ENCODE results near the gene CLEC9A. TPM values are rescaled to one million over a fixed set of nuclear protein-coding genes. Genes with fewer than 3 reads are reported as not detected.

The CLEC9A gene
- total RNA-seq, 1 donor from 2014 or later = not detected

DNA sequence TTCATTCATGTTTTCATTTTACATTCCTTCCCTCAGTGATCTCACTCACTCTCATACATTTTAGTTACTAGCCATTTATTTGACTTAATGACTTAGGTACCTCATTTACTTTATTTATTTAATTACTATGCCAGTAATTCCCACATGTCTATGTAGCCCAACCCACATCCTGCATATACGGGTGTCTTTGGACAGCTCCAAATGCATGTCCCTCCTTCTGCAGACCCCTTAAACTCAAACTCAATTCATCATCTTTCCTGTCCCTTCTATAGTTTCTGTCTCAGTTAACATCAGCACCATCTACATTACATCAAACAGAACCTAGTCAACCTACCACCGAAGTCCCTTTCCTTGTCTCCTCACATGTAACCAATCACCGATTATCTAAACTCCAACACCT lies 65.5 kb downstream of the CLEC9A start:
- ATAC-seq (no peak), DNase-seq (ENCODE audit: missing footprints) (no peak)
- intact Hi-C loops (cut with DNase I) = loop anchor here (2.0 kb wide), 1 partner anchor 27 kb away; no protein-coding TSS in a partner anchor

DNA sequence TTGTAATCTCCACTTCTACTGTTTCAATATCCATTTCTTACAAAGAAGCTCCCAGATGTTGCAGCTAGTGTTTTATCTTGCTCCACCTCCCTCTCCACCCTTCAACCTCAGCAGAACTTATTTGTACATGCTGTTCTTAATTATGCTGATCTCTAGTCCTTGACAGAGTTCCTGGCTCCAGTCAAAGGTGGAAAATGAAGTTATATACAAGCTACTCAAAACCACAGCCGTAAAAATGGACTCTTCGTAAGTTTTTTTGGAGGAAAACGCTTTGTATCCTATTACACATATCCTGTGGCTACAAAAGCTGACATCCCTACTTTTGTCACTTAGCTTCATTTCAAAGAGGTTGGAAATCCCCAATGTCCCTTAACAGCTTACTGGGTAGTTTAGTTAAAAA lies 67.0 kb downstream of the CLEC9A start:
- DNase-seq (ENCODE audit: missing footprints) (no peak), ATAC-seq (no peak)
- intact Hi-C loops (cut with DNase I) = loop anchor here (2.0 kb wide), 1 partner anchor 29 kb away; no protein-coding TSS in a partner anchor

DNA sequence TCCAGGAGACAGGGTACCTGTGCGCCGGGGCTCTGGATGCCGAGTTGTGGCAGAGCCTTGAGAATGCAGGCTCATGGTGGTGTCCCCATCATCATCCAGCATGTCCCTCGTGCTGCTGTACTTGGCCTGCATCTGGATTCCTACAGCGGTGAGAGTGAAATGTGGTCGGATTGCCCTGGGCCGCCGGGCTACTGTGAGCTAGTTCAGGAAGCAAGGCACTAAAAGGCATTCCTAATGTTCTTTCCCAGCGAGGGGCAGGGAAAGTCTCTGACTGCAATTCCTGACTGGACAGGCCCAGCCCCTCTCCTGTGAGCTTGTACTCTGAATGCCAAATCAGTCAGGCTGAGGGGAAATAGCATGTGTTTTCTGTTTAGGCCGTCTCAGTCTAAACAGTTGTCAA lies 68.3 kb downstream of the CLEC9A start, which contains the start of gene CLEC1A:
CLEC1A (minus strand) TSS at position 195 of the 400 bp plus-strand sequence; CDS start at position 132, 63 bp downstream.
- DNase-seq (ENCODE audit: missing footprints) = peak; percentile 61
- peak; percentile 27 for ATAC-seq
- intact Hi-C loops (cut with DNase I) = no loop called here

DNA sequence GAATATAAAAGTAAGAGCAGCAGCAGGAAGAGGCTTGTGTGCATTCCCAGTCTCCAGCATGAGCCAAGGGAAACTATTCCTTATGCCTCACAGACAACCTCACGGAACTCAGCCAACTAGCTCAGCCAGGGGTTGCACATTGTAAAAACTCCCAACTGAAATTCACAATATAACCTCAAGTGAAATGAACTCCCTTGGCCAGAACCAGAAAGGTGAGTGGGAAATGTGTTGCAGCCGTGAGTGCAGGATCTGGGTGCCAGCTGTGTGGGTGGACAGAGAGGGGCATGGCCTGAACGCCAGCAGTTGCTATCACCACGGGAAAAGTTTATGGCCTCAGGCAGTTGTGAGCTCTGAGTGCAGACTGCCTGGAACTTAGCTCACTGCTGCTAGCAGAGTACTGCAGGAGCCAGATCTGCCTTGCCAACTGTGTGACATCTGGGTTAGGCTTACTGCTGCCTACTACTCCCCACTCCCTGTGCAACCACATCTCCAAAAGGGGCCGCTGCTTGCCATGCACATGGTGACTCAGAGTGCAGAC lies 70.6 kb downstream of the CLEC9A start:
- no peak for DNase-seq (ENCODE audit: missing footprints)
- intact Hi-C loops (cut with DNase I) = no loop called here
- ATAC-seq = peak; percentile 74

DNA sequence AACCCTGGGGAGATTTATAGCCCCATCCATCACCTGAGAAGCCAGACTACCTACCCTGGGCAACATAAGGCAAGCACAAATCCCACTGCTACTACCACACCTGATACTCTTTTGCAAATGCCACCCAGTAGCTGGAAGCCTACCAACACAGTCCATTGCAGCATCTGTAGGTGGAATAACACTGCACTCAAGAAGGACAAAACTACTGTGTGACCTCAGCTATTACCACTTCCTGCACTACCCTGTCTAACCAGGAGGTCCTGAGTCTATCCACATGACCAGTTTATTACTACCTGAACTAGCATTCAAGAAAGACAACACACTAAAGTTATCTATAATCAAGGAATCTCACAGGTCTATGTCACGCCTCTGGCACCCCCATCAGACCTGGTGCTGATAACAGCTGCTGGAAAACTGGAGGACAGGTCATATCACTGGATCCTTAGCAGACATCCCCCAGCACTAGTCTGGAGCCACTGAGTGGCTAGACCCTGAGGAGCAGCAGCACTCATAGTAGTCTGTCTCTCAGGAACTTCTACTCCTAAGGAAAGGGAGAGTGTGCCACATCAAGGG lies 71.3 kb downstream of the CLEC9A start:
- DNase-seq (ENCODE audit: missing footprints) (no peak), ATAC-seq (no peak)
- intact Hi-C loops (cut with DNase I) = no loop called here

DNA sequence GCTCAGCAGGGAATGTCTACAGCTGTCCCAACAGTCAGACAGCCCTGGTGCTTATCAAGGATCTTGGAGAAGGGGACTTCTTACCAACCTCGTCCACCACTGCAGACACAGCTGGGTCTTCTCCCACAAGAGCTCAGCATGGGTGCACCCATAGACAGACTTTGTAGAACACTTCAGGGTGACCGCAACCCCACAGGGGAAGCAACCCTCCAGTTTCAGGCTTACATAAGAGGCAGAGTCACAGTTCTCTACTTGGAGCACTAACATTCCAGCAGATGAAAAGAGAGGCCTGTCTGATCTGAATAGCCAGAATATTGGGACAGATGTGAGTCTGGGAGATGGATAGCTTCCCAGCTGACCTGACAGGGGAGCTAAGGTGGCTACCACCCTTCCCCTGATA lies 71.8 kb downstream of the CLEC9A start:
- ATAC-seq (peak; percentile 44), DNase-seq (ENCODE audit: missing footprints) (no peak)
- intact Hi-C loops (cut with DNase I) = no loop called here

DNA sequence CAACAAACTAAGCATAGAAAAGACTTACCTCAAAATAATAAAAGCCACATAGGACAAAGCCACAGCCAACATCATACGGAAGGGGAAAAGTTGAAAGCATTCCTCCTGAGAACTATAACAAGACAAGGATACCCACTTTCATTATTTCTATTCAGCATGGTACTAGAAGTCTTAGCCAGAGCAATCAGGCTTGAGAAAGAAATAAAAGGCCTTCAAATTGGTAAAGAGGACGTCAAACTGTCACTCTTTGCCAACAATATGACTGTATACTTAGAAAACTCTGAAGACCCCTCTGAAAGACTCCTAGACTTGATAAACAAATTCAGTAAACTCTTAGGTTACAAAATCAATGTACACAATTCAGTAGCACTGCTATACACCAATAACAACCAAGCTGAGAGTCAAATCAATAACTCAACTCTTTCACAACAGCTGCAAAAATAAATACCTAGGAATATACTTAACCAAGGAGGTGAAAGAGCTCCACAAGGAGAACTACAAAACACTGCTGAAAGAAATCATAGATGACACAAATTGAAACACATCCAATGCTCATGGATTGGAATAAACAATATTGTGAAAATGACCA lies 79.9 kb downstream of the CLEC9A start:
- no peak for DNase-seq (ENCODE audit: missing footprints)
- intact Hi-C loops (cut with DNase I) = no loop called here
- no peak for ATAC-seq

DNA sequence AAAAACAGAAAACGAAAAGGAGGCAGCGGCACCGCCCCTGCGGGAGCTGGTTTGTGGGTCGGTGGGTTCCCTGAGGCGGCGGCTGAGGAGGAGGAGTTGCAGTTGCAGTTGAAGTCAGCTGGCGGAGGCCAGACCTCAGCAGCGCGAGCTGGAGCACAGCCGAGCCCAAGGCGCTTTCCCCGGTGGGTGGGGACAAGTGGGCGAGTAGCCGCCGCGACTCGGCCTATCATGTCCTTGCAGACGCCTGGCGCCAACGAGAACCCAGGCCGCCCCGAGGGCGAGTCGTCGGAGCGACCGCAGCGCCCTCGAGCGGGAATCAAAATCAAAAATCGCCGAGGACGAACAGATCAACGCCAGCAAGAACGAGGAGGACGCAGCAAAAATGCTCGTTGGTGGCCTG lies 81.0 kb downstream of the CLEC9A start:
- ATAC-seq (no peak), DNase-seq (ENCODE audit: missing footprints) (no peak)
- intact Hi-C loops (cut with DNase I) = no loop called here

DNA sequence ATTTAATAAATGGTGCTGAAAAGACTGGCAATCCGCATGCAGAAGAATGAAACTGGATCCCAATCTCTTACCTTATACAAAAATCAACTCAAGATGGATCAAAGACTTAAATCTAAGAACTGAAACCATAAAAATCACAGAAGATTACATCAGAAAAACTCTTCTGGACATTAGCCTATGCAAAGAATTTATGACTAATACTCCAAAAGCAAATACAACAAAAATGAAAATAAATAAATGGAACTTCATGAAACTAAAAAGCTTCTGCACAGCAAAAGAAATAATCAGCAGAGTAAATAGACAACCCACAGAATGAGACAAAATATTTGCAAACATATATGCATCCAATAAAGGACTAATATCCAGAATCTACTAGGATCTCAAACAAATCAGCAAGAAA lies 82.6 kb downstream of the CLEC9A start:
- intact Hi-C loops (cut with DNase I) = no loop called here
- DNase-seq (ENCODE audit: missing footprints) = no peak
- ATAC-seq = no peak

DNA sequence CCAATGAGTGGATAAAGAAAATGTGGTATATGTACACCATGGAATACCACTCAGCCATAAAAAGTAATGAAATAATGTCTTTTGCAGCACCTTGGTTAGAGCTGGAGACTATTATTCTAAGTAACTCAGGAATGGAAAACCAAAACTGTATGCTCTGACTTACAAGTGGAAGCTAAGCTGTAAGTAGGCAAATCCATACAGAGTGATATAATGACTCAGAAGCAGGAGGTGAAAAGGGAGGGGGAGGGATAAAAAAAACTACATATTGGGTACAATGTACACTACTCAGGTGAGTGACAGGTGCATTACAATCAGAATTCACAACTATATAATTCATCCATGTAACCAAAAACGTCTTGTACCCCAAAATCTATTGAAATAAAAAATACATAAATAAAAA lies 83.4 kb downstream of the CLEC9A start:
- ATAC-seq = no peak
- intact Hi-C loops (cut with DNase I) = no loop called here
- no peak for DNase-seq (ENCODE audit: missing footprints)

DNA sequence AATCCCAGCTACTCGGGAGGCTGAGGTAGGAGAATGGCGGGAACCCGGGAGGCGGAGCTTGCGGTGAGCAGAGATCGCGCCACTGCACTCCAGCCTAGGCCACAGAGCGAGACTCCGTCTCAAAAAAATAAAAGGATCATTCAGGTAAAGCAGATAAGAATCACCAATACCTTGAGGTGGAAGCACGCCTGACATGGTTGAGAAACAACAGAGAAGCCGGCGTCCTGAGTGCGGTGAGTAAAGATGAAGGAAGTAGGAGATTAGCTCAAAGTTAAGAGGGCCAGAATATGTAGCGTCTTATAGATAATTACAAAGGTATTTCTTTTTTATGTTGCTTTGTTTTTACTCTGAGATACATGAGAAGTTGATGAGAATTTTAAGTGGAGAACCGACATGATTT lies 84.8 kb downstream of the CLEC9A start:
- intact Hi-C loops (cut with DNase I) = no loop called here
- ATAC-seq (no peak), DNase-seq (ENCODE audit: missing footprints) (no peak)

Other genes starting within 250 kb of the CLEC9A start
- gene KLRF1, start 203.2 kb upstream of the CLEC9A start, total RNA-seq = 0.24 TPM
- 6.8 TPM for gene CLEC2B, start 161.3 kb upstream of the CLEC9A start, total RNA-seq
- gene KLRF2, start 149.2 kb upstream of the CLEC9A start, total RNA-seq = not detected
- gene CLEC2A, start 98.3 kb upstream of the CLEC9A start, total RNA-seq = not detected
- 6.5 TPM for gene CLEC12A, start 59.3 kb upstream of the CLEC9A start, total RNA-seq
- not detected for gene CLEC1B, start 31.6 kb upstream of the CLEC9A start, total RNA-seq
- not detected for gene CLEC12B, start 20.1 kb upstream of the CLEC9A start, total RNA-seq
- gene CLEC1A, start 68.3 kb downstream of the CLEC9A start, total RNA-seq = 3.7 TPM
- gene CLEC7A, start 99.5 kb downstream of the CLEC9A start, total RNA-seq = 3.1 TPM
- 0.24 TPM for gene OLR1, start 141.4 kb downstream of the CLEC9A start, total RNA-seq
- gene TMEM52B, start 148.3 kb downstream of the CLEC9A start, total RNA-seq = not detected
- gene GABARAPL1, start 182.2 kb downstream of the CLEC9A start, total RNA-seq = 282 TPM